Measurements from ENCODE around the gene LASP1. TPM values are rescaled to one million over a fixed set of nuclear protein-coding genes. Genes with fewer than 3 reads are reported as not detected.

The LASP1 gene
- total RNA-seq, 1 donor from 2014 or later: 127 TPM

DNA sequence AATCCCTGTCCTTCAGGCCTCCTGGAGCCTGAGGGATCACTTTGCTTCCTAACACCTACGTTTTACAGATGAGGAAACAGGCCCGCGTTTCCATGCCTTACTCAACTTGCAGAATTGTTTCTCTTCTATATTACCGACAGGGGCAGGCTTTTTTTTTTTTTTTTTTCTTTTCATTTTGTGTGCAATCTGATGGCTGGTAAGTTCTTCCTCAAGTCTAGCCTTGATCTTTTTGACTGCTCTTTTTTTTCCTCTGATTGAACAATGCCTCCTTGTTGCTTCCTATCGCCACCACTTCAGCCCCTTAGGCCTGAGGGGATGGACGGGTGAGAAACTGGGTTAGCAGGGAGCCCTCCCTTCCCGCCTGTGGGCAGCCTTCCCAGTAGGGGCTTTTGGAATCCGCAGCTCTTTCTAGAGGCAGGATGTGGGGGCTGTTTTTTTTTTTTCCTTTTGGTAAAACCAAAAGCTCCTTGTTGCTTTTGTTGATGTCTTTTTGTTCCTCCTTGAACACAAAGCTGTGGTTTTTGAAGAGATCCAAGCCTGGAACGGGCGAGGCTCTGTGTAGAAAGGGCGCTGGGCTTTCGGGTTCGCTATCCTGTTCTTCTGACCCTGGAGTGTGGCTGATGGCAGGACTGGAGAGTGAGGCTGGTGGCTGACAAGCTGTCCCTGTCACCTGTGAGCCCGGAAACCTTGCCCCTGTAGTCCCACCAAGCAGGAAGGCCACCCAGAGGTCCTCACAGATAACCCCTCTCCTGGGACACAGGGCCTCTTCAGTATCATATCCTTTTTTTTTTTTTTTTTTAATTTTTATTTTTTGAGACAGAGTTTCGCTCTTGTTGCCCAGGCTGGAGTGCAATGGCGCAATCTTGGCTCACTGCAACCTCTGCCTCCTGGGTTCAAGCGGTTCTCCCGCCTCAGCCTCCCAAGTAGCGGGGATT, 14.0 kb downstream of the LASP1 start:
- DNase-seq (ENCODE audit: low spot score) (no peak), ATAC-seq (peak; percentile 35)
- intact Hi-C loops (cut with DNase I): no loop called here

DNA sequence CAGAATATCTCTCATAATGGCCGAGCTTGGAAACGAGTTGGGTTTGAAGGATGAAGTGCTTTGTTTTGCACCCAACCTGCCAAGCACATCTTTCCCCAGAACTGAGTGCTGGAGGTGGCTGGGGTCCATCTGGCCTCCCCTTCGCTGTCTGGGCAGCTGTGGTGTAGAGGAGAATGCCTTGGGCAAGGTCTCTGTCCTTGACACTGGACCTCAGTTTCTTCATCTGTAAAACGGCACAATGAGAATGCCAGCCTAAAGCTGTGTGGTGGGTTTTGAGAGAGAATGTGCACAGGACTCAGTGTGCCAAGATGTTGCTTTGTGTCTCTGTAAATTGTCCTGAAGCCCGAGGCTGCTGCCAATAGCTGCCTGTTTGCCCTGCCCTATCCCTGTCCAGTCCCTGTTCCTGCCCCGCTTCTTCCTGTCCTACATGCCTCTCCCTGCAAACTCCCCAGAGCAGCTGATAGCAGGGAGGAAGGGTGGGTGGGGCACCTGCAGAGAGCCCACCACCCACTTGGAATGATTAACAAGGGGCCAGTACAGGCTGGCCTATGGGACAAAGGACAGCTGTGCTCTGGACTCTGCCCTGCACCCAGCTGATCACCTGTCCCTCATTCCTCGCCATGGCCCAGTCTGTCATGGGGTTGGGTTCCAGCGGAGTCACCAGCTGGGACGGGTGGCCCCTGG, 15.3 kb downstream of the LASP1 start:
- ATAC-seq: no peak

DNA sequence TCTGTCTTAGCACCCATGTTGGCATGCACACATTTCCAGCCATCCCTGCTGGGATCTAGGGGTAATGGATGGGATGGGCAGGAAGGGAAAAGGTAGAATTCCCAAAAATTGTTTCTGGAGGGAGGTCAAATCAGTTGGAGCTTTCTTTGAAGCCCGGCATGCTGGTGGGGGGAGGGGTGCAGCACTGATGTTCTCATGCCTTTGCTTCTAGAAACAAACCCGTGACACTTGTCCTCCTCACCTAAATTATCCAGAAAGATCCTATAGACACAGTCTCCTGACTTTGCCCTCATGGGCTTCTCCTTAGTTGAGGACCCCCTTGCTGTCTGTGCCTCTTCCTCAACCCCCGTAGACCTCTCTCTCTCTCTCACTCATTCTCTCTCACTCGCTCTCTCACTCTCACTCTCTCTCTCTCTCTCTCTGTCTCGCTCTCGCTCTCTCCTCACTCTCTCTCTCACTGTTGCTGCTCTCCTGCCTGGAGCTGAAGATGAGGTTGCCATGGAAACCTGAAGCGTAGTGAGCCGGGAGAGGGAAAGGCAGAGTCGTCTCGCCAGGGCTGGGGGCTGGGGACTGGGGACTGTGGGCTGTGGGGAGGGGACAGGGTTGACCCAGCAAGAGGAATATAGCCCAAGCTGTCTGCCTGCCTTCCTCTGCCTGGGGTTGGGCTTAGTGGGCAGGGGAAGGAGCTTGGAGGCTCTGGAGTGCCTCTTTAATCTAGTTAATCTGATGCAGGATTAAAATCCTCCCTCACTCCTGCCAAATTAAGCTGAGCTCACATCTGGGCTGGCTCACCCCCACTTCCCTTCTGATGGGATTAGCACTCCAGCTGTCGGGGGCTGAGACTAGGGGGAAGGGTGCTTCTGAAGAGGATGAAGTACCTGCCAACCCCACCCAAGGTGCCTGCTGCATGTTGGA, 16.1 kb downstream of the LASP1 start:
- intact Hi-C loops (cut with DNase I): no loop called here
- DNase-seq (ENCODE audit: low spot score): no peak
- ATAC-seq: peak; percentile 20

More for the DNA sequence above, 15.3 kb downstream of the LASP1 start:
- no peak for DNase-seq (ENCODE audit: low spot score)
- intact Hi-C loops (cut with DNase I): no loop called here

DNA sequence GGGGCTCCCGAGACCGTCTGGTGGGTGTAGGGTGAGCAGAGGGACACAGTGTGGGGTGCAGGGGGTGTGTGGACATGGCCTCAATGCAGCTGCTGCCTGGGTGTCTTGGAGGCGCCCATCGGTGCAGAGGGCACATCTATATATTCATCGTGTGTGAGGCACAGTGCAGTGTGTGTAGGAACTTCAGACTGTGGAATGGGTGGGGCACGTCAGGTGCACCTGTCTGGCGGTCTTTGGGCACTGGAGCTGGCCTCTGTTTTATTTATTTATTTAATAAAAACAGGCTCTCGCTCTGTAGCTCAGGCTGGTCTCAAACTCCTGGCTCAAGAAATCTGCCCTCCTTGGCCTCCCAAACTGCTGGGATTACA, 16.8 kb downstream of the LASP1 start:
- DNase-seq (ENCODE audit: low spot score) (no peak), ATAC-seq (no peak)
- intact Hi-C loops (cut with DNase I): no loop called here

DNA sequence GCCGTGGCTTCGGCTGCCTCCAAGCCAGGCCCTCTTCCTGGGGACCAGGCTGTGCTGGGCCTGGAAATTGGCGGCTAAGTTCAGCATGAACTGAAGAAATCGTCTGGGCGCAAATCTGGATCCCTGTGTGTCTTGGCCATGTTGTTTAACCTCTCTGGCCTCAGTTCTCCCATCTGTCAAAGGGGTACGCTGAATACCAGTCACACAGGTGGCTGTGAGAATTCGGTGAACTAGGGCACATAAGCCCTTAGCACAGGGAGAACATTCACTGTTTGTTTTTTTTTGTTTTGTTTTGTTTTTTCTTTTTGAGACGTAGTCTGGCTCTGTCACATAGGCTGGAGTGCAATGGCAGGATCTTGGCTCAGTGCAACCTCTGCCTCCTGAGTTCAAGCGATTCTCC, 19.0 kb downstream of the LASP1 start:
- DNase-seq (ENCODE audit: low spot score) (no peak), ATAC-seq (no peak)
- intact Hi-C loops (cut with DNase I): no loop called here

DNA sequence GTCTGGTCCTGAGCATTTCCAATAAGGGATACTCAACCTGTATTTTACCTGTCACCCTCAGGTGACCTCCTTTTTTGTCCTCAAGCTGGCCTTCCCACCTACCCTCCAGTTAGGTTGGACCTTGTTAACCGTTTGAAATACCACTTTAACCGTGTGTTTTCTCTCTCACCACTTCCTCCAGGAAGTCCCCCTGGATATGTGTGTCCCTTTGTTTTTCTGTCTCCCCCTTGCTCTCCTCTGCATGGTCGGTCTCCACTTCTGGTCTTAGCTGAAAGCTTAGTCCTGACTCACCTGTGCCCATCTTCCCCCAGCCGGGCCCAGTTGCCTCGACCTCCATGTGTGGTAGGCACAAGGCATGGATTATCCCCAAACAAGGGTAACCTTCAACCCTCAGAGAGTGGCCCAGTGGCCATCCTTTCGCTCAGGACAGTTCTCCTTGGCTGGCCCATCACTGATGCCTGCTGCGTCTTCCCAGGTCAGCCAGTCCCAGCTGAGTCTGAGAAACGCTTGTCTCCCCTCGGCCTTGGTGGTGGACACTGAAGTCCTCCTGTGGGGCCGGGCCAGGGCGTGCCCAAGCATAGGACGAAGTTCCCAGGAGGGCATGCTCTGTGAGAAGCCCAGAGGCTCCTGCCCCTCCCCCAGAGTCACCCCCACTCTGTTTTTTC, 20.0 kb downstream of the LASP1 start:
- ATAC-seq (no peak), DNase-seq (ENCODE audit: low spot score) (no peak)
- intact Hi-C loops (cut with DNase I): no loop called here

DNA sequence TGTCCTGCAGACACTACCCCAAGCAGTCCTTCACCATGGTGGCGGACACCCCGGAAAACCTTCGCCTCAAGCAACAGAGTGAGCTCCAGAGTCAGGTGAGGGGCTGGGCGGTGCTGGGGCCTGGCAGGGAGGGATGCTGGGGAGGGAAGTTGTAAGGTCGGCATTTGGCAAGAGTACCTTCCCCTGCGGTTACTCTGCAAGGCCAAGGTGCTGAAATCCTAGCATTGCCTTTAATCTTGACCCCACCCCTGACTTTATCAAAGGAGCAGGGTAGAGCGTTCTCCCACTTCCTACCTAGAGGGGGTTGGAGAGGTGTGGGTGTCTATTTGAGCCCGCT, 20.5 kb downstream of the LASP1 start:
- intact Hi-C loops (cut with DNase I): no loop called here
- ATAC-seq (no peak), DNase-seq (ENCODE audit: low spot score) (no peak)

DNA sequence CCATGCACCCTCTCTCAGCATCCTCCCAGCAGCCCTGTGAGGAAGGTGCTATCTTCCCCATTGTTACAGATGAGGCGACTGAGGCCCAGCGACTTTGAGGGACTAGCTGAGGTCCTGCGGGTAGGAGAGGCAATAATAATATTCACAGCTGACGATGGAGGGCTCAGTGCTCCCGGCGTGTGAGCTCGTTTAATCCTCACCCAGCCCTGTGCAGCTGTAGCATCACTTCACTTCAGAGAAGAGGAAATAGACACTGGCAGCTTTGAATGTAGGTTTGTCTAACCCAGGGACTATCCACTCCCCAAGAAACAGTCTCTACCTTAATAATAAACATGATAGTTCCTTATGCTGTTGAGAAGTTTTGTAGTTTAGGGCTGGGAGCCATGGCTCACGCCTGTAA, 21.6 kb downstream of the LASP1 start:
- ATAC-seq: no peak
- intact Hi-C loops (cut with DNase I): no loop called here
- no peak for DNase-seq (ENCODE audit: low spot score)

DNA sequence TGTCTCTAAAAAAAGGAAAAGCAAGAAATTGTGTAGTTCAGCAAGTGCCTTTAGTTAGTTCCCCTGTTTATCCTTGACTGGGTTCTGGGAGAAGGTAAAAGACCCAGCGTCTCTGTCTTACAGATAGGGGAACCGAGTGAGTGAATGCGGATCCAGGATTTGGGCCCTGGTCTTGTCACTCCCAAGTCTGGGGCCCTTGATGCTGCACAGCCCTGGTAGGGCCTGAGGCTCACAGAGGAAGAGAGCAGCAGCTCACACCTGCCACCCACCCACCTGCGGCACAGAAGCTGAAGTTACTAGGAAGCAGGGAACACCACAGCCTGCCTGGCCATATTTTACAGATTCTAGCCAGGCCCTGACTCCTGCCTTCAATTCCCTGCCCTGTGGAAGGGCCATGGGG, 22.2 kb downstream of the LASP1 start:
- intact Hi-C loops (cut with DNase I): no loop called here
- no peak for DNase-seq (ENCODE audit: low spot score)
- ATAC-seq: no peak

DNA sequence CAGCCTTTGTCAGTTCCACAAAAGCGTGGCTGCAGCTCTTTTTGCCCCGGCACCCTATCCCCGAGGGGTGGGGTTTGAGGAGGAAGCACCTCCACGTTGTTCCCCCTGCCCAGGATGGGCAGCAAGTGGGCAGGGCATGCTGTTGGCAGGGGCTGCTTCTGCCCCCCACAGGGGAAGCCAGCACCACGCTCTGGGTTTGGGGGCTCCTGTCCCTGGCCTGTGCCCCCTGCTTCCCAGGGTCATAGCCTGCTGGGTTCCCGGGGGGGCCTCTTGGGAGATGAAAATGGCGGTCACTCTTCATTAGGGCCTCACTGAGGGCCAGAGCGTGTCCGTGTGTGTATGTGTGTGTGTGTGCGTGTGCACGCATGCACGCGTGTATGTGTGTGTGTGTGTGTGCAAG, 22.8 kb downstream of the LASP1 start:
- no peak for DNase-seq (ENCODE audit: low spot score)
- ATAC-seq: no peak
- intact Hi-C loops (cut with DNase I): no loop called here

DNA sequence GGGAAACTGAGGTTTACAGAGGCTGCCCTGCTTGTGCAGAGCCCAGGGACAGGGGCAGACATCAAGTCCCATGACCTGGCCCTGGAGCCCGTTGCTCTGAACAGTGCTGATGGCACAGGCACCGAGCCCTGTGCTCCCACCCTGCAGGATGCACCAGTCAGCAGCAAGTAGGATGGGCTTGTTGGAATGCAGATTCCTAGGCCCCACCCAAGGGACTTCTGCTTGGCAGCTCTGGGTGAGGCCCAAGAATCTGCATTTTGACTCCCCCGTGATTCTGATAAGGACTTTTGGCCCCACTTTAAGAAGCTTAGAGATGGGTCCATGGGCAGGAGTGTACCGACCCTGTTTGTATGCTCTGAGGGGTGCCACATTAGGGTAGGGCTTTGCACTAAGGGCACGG, 23.3 kb downstream of the LASP1 start:
- ATAC-seq: no peak
- intact Hi-C loops (cut with DNase I): no loop called here
- DNase-seq (ENCODE audit: low spot score): no peak

DNA sequence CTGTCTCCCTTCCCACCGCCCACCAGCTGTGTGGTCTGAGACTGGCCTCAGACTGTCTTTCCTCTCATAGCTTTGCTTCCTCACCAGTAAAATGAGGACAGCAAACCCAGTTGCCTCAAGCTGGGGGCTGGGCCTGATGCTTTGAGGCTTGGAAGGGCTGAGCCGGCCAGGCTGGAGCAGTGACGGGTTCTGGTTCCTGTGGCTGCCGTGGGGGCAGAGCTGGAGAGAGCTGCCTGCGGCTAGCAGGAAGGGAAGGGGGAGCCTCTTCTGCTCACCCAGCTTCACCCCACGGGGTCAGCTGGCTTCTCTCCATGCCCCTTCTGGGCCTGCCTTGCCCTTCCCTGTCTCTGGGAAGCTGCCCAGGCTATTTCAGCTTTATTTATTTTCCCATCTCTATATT, 23.7 kb downstream of the LASP1 start:
- ATAC-seq: peak; percentile 41
- intact Hi-C loops (cut with DNase I): no loop called here
- no peak for DNase-seq (ENCODE audit: low spot score)

DNA sequence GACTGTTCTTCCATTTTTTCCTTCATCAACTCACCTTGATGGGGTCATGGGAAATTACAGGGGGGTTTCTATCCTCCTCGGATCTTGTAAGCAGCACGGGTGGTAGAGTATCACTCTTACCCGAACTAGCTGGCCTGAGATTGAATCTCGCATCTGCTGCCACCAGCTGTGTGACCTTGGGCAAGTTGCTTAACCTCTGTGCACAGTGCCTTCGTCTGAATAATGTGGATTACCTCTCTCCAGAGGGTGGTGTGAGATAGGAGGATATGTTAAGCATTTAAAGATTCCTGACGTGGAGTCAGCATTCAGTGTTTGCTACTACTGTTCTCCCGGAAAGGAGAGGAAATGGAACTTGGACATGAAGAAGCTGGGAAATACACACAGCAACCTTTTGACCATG, 24.4 kb downstream of the LASP1 start:
- DNase-seq (ENCODE audit: low spot score) (no peak), ATAC-seq (no peak)
- intact Hi-C loops (cut with DNase I): no loop called here

DNA sequence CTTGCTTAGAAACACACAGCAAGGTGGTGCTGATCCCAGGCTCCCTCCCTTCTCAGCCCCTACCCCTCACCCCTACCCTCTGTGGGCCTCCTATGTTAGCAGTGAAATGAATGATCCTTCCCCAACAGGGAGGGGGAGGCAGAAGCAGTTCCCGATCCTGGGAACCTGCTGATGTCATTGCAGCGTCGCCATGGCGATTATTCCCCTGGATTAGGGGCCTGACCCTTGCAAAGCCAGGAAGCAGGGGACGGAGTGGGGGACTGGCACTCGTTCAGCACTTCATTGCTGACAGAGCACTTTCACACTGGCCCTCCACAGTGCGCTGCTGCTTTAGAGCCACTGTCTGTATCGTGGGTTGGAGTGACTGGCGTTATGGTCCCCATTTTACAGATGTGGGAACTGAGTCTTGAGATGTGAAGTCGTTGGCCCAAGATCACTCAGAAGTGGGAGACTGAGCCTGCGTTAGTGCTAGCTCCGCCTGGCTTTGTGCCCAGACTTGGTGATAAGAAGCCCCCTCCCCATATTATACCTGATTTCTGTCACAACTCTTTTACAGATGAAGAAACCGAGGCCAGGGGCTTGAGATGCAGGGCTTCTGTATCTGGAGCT, 26.6 kb downstream of the LASP1 start:
- intact Hi-C loops (cut with DNase I): no loop called here
- DNase-seq (ENCODE audit: low spot score) (no peak), ATAC-seq (no peak)

DNA sequence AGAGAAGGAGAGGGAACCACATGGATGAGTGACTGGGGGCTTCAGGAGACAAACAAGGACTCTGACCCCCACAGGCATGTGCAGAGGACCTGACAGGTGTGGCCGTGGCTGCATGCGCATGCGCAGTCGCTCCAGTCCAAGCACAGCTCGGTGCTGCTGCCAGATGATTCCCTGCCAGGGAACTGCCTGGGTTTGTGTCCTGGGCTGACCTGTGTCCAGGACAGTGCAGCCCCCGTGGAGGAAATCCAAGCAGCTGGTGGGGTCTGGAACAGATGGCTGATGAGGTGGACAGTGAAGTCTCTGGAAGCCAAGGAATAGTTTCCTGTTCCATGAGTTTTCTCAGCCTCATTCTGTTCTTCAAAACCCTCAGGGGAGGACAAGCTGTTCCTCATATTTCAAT, 27.3 kb downstream of the LASP1 start:
- intact Hi-C loops (cut with DNase I): no loop called here
- ATAC-seq: peak; percentile 36
- DNase-seq (ENCODE audit: low spot score): no peak

DNA sequence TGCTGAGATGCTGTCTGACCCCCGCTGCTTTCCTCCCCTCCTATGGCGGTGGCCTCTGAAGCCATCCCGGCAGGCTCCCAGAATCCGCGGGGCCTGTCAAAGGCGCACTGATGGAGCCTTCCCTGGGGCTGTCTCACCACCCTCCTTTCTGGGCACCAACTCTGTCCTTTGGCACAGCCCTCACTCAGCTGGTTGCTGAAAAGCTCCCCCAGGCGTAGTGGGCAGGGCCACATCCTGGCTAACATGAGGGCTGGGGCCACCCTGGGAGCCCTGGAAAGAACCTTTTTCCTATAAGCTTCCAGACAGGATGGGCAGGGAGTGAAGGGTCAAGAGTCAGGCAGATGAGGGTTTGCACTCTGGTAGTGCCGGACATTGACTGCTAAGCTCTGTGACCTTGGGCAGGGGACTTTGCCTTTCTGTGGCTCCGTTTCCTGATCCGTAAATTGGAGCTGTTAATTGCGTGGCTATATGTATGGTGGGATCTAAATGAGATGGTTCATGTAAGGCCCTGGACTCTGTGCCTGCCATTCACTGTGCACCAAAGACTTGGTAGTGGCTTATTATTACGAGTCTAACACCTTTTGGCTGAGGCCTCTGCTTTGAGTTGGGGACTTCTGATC, 27.9 kb downstream of the LASP1 start:
- intact Hi-C loops (cut with DNase I): no loop called here
- DNase-seq (ENCODE audit: low spot score) (no peak), ATAC-seq (no peak)

DNA sequence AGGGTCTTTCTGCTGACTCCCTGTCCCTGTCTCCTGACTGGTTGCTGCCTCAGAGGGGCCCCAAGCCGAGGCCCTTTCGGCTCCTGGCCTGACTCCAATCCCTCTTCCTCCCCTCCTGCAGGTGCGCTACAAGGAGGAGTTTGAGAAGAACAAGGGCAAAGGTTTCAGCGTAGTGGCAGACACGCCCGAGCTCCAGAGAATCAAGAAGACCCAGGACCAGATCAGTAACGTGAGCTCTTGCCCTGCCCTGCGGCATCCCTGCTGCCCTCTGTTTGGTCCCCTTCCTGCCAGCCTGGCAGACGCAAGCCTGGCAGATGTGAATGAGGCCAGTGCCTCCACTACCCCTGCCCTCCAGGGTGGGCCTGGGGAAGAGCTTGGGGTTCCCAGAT, 28.4 kb downstream of the LASP1 start:
- intact Hi-C loops (cut with DNase I): no loop called here
- DNase-seq (ENCODE audit: low spot score) (no peak), ATAC-seq (no peak)

DNA sequence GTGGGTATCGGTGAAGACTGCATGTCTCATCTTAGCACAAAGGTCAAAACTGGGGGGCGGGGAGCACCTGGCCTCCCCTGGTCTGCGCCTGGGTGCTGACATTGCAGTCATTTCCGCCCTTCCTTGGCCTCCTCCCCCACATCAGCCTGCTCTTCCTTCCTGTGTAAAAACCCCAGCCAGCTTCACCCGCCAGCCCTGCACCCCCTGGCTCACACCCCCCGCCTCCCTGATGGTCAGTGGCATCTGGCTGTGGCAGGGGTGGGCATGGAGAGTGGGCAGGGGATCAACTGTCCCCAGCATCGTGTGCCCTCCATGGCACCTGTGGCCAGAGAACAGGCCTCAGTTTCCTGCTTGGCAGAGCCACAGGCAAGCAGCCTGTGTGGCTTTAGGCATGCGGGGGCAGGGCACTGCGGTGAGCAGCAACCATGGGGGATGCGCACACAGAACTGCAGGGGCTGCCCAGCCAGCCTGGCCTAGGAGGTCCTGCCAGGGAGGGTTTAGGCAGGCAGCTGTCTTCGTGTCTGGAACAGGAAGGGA, 29.0 kb downstream of the LASP1 start:
- ATAC-seq (no peak), DNase-seq (ENCODE audit: low spot score) (no peak)
- intact Hi-C loops (cut with DNase I): no loop called here
